CD4-positive, alpha-beta T cell treated with Interferon gamma for 1 hour (primary cell): ENCODE data around the gene PLEKHA5.
"Not testable (repeated sequence)": the region's sequence is repeated elsewhere in the genome, so short reads cannot be mapped to it uniquely, and the experiment has no call there.

ENCODE experiments used
- DNase-seq: peaks from one replicate; pipeline ENCODE4 v3.0.0-alpha.2; 2020

The PLEKHA5 gene

GRCh38 chr12:19203539-19204506 lies 74.3 kb downstream of the PLEKHA5 start:
- no peak for DNase-seq

- DNase-seq: no peak
These were observed 75.6 kb downstream of the PLEKHA5 start for GRCh38 chr12:19205120-19205519.

GRCh38 chr12:19206493-19207077 lies 77.1 kb downstream of the PLEKHA5 start:
- no peak for DNase-seq

GRCh38 chr12:19208456-19208855 lies 78.9 kb downstream of the PLEKHA5 start:
- DNase-seq: no peak

- no peak for DNase-seq
These were observed 80.1 kb downstream of the PLEKHA5 start for GRCh38 chr12:19209661-19210060.

GRCh38 chr12:19211802-19212201 lies 82.3 kb downstream of the PLEKHA5 start:
- no peak for DNase-seq

- no peak for DNase-seq
These were observed 82.7 kb downstream of the PLEKHA5 start for GRCh38 chr12:19212245-19212644.

- no peak for DNase-seq
These were observed 84.5 kb downstream of the PLEKHA5 start for GRCh38 chr12:19214020-19214419.

- DNase-seq: no peak
These were observed 85.6 kb downstream of the PLEKHA5 start for GRCh38 chr12:19215115-19215514.

- DNase-seq: no peak
These were observed 87.9 kb downstream of the PLEKHA5 start for GRCh38 chr12:19217446-19217845.

- no peak for DNase-seq
These were observed 90.7 kb downstream of the PLEKHA5 start for GRCh38 chr12:19220205-19220604.

GRCh38 chr12:19220852-19221466 lies 91.4 kb downstream of the PLEKHA5 start:
- no peak for DNase-seq

GRCh38 chr12:19222558-19222957 lies 93.0 kb downstream of the PLEKHA5 start:
- no peak for DNase-seq

GRCh38 chr12:19223018-19223417 lies 93.5 kb downstream of the PLEKHA5 start:
- no peak for DNase-seq

- no peak for DNase-seq
These were observed 94.2 kb downstream of the PLEKHA5 start for GRCh38 chr12:19223695-19224094.

- no peak for DNase-seq
These were observed 95.2 kb downstream of the PLEKHA5 start for GRCh38 chr12:19224746-19225145.

- DNase-seq: no peak
These were observed 97.8 kb downstream of the PLEKHA5 start for GRCh38 chr12:19227190-19227879.

GRCh38 chr12:19227880-19228210 lies 98.3 kb downstream of the PLEKHA5 start:
- no peak for DNase-seq

- not testable (repeated sequence) for DNase-seq
These were observed 99.5 kb downstream of the PLEKHA5 start for GRCh38 chr12:19229021-19229420.

- DNase-seq: no peak
These were observed 100.8 kb downstream of the PLEKHA5 start for GRCh38 chr12:19230299-19230866.

- DNase-seq: no peak
These were observed 101.4 kb downstream of the PLEKHA5 start for GRCh38 chr12:19230896-19231295.

GRCh38 chr12:19234171-19234704 lies 104.7 kb downstream of the PLEKHA5 start:
- DNase-seq: no peak
